GM23338 (cell line): ENCODE measurements around the gene SIRPG. TPM values are rescaled to one million over a fixed set of nuclear protein-coding genes. Genes with fewer than 3 reads are reported as not detected.

Experiments used
- ATAC-seq: fragments of 200-7000 bp; cut with Tn5 transposase; 3 replicates; pipeline ENCODE4 v1.9.1; 2020
- DNase-seq: peaks from one replicate; pipeline ENCODE4 v3.0.0-alpha.2; 2015; ENCODE audit warnings: low spot score
- H2AFZ ChIP-seq: fragments of 200-600 bp; sonication (generic); 2 replicates; pipeline ENCODE4 v1.8.0; 2016; ENCODE audit warnings: antibody characterized with exemption, mild to moderate bottlenecking, moderate library complexity
- H3F3A ChIP-seq: fragments of 200-600 bp; sonication (generic); replicated peaks from 2 replicates; pipeline ENCODE4 v1.8.0; 2017; ENCODE audit warnings: antibody characterized with exemption, mixed run types, low read depth
- H3K27ac ChIP-seq: fragments of 200-600 bp; sonication (generic); 2 replicates; pipeline ENCODE4 v1.6.1; 2016; ENCODE audit warnings: low read depth
- H3K27me3 ChIP-seq: fragments of 200-600 bp; sonication (generic); 2 replicates; pipeline ENCODE4 v1.8.0; 2016; ENCODE audit warnings: mild to moderate bottlenecking, mixed run types, moderate library complexity; ENCODE audit not compliant: insufficient read depth
- H3K36me3 ChIP-seq: fragments of 200-600 bp; sonication (generic); 2 replicates; pipeline ENCODE4 v1.8.0; 2016; ENCODE audit warnings: mild to moderate bottlenecking; ENCODE audit not compliant: insufficient read depth
- H3K4me1 ChIP-seq: fragments of 200-600 bp; sonication (generic); 2 replicates; pipeline ENCODE4 v1.8.0; 2016; ENCODE audit warnings: mild to moderate bottlenecking, moderate library complexity; ENCODE audit not compliant: insufficient read depth
- H3K4me2 ChIP-seq: fragments of 200-600 bp; sonication (generic); 2 replicates; pipeline ENCODE4 v1.7.1; 2017; ENCODE audit warnings: mixed run types
- H3K4me3 ChIP-seq: fragments of 200-600 bp; sonication (generic); 2 replicates; pipeline ENCODE4 v1.6.1; 2016; ENCODE audit warnings: mixed run types
- H3K79me2 ChIP-seq: fragments of 200-600 bp; sonication (generic); replicated peaks from 2 replicates; pipeline ENCODE4 v1.8.0; 2017; ENCODE audit warnings: mild to moderate bottlenecking; ENCODE audit not compliant: insufficient read depth
- H3K9me2 ChIP-seq: fragments of 200-600 bp; sonication (generic); 2 replicates; pipeline ENCODE4 v1.8.0; 2017; ENCODE audit not compliant: insufficient read depth
- H4K20me1 ChIP-seq: fragments of 200-600 bp; sonication (generic); replicated peaks from 2 replicates; pipeline ENCODE4 v1.8.0; 2017; ENCODE audit warnings: mild to moderate bottlenecking; ENCODE audit not compliant: insufficient read depth
- H3K27ac Mint-ChIP-seq: 2 replicates; pipeline ENCODE4 v1.8.0; 2020; ENCODE audit warnings: inconsistent platforms, mild to moderate bottlenecking, moderate library complexity, mixed read lengths
- H3K27me3 Mint-ChIP-seq: 3 replicates; pipeline ENCODE4 v1.8.0; 2022; ENCODE audit warnings: low read depth, mild to moderate bottlenecking, moderate library complexity, mixed read lengths, inconsistent platforms; ENCODE audit not compliant: insufficient read depth, poor library complexity
- H3K36me3 Mint-ChIP-seq: 3 replicates; pipeline ENCODE4 v1.8.0; 2021; ENCODE audit warnings: low read depth, mild to moderate bottlenecking, inconsistent platforms, moderate library complexity, mixed read lengths
- H3K4me1 Mint-ChIP-seq: 3 replicates; pipeline ENCODE4 v1.8.0; 2020; ENCODE audit warnings: mild to moderate bottlenecking, inconsistent platforms, mixed read lengths
- H3K4me3 Mint-ChIP-seq: 3 replicates; pipeline ENCODE4 v1.8.0; 2021; ENCODE audit warnings: moderate library complexity, mild to moderate bottlenecking, inconsistent platforms, mixed read lengths
- H3K9me3 Mint-ChIP-seq: 3 replicates; pipeline ENCODE4 v1.8.0; 2020; ENCODE audit warnings: moderate library complexity, mild to moderate bottlenecking, inconsistent platforms, mixed read lengths
- CTCF ChIP-seq, 2 experiments: fragments of 200-600 bp in 1 of 2; sonication (generic) in 1 of 2; conservative IDR thresholded peaks; 2 replicates each; pipeline versions ENCODE4 v1.5.1 to v1.6.1; 2016 to 2017; ENCODE audit warnings: antibody characterized with exemption in 2 of 2, low read depth in 2 of 2, mild to moderate bottlenecking in 2 of 2, moderate library complexity in 1 of 2
- EZH2phosphoT487 ChIP-seq: fragments of 200-600 bp; sonication (generic); IDR thresholded peaks from one replicate; pipeline ENCODE4 v1.8.1; 2018; ENCODE audit warnings: antibody characterized with exemption; ENCODE audit not compliant: unreplicated experiment
- JUNB ChIP-seq: IDR thresholded peaks from one replicate; pipeline ENCODE4 v1.6.1; 2016; ENCODE audit warnings: antibody characterized with exemption; ENCODE audit not compliant: unreplicated experiment
- POLR2AphosphoS5 ChIP-seq: IDR thresholded peaks from 2 replicates; pipeline ENCODE4 v1.6.1; 2016; ENCODE audit warnings: antibody characterized with exemption, low read depth
- STAT1 ChIP-seq: IDR thresholded peaks from one replicate; pipeline ENCODE4 v1.6.1; 2016; ENCODE audit warnings: antibody characterized with exemption; ENCODE audit not compliant: unreplicated experiment
- ZNF462 ChIP-seq: fragments of 250-450 bp; sonication (Bioruptor Pico); IDR thresholded peaks from 2 replicates; pipeline ENCODE4 v1.5.0; 2020; ENCODE audit warnings: mild to moderate bottlenecking, moderate library complexity
- polyA plus RNA-seq: library from polyadenylated mRNA; unstranded; fragments of >200 nt; fragmentation: Nextera tagmentation; extraction: Ambion mirVana; gene quantifications from 2 replicates; pipeline ENCODE4 v1.2.1, GENCODE V29; 2016
- total RNA-seq: library from RNA; depleted of rRNA; stranded (reverse); fragments of >200 nt; shearing (Covaris generic); gene quantifications from 2 replicates; pipeline ENCODE4 v1.2.3, GENCODE V29; 2014
- TF ChIP-seq, protein P1 (sequence below): IDR thresholded peaks from one replicate; pipeline ENCODE4 v1.6.1; 2018; ENCODE audit warnings: antibody characterized with exemption; ENCODE audit not compliant: unreplicated experiment
- TF ChIP-seq, protein P2 (sequence below): IDR thresholded peaks from 2 replicates; pipeline ENCODE4 v1.6.1; 2016; ENCODE audit warnings: antibody characterized with exemption

SIRPG gene
- total and polyA plus RNA-seq, 2 experiments from 2014 or later = not detected

DNA sequence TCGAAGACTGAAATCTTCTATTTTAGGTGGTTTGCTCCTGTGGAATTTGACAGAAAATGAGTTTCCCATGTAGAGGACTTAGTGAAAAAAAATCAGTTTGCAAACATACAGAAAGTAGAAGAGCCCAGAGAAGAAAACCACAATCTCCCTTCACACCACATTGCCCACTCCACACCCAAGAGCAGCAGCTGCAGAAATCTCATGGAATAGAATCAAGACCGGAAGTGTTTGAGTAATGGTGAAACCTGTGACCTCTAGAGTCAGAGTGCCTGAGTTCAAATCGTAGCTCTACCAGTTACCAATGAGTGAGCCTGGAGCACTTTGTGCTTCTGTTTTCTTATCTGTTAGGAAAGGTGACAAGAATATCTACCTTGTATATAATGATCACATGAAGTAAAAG is 4.6 kb downstream of the SIRPG start:
- Histone ChIP-seq H3K4me3 (no peak overlapping the region), H3K4me2 (no peak overlapping the region), H3K36me3 (no peaks in the 10 kb centered on the region), H3K27me3 (no peaks in the 10 kb centered on the region), H3K4me1 (no peaks in the 10 kb centered on the region), H3K79me2 (no peaks in the 10 kb centered on the region), H3K27ac (no peak overlapping the region), H3K9me2 (no peaks in the 10 kb centered on the region; the same call in 1 of the 2 replicates), H3F3A (no peaks in the 10 kb centered on the region), H2AFZ (no peak overlapping the region), H4K20me1 (no peaks in the 10 kb centered on the region)
- Mint-ChIP-seq H3K9me3 (no peaks in the 10 kb centered on the region), H3K4me1 (no peaks in the 10 kb centered on the region), H3K27ac (no peak overlapping the region), H3K4me3 (no peak overlapping the region), H3K36me3 (no peaks in the 10 kb centered on the region), H3K27me3 (peaks cover 2% of the 10 kb centered on the region)
- ATAC-seq (no peak), DNase-seq (no peak)
- TF ChIP-seq, protein P1, sequence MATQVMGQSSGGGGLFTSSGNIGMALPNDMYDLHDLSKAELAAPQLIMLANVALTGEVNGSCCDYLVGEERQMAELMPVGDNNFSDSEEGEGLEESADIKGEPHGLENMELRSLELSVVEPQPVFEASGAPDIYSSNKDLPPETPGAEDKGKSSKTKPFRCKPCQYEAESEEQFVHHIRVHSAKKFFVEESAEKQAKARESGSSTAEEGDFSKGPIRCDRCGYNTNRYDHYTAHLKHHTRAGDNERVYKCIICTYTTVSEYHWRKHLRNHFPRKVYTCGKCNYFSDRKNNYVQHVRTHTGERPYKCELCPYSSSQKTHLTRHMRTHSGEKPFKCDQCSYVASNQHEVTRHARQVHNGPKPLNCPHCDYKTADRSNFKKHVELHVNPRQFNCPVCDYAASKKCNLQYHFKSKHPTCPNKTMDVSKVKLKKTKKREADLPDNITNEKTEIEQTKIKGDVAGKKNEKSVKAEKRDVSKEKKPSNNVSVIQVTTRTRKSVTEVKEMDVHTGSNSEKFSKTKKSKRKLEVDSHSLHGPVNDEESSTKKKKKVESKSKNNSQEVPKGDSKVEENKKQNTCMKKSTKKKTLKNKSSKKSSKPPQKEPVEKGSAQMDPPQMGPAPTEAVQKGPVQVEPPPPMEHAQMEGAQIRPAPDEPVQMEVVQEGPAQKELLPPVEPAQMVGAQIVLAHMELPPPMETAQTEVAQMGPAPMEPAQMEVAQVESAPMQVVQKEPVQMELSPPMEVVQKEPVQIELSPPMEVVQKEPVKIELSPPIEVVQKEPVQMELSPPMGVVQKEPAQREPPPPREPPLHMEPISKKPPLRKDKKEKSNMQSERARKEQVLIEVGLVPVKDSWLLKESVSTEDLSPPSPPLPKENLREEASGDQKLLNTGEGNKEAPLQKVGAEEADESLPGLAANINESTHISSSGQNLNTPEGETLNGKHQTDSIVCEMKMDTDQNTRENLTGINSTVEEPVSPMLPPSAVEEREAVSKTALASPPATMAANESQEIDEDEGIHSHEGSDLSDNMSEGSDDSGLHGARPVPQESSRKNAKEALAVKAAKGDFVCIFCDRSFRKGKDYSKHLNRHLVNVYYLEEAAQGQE = no peak
- TF ChIP-seq JUNB (no peak), CTCF (conservative IDR thresholded peaks at IDR 0.05; ENCODE audit: low read depth in 2 of 2) (no peak), STAT1 (no peak), ZNF462 (no peak), EZH2phosphoT487 (no peak), POLR2AphosphoS5 (no peak)
- TF ChIP-seq, protein P2, sequence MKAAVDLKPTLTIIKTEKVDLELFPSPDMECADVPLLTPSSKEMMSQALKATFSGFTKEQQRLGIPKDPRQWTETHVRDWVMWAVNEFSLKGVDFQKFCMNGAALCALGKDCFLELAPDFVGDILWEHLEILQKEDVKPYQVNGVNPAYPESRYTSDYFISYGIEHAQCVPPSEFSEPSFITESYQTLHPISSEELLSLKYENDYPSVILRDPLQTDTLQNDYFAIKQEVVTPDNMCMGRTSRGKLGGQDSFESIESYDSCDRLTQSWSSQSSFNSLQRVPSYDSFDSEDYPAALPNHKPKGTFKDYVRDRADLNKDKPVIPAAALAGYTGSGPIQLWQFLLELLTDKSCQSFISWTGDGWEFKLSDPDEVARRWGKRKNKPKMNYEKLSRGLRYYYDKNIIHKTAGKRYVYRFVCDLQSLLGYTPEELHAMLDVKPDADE = no peak
